Fibroblast of lung (primary cell): ENCODE measurements around the gene TSPAN18.

Experiments used
- EZH2 ChIP-seq: IDR thresholded peaks from 2 replicates; pipeline ENCODE4 v1.5.1; 2012; ENCODE audit warnings: low read length, control low read depth, mild to moderate bottlenecking; ENCODE audit errors: missing control alignments
- TF ChIP-seq, protein P1 (sequence below), 2 donors: IDR thresholded peaks in 1 of 2; conservative IDR thresholded peaks in 1 of 2; 1 replicate in 1 of 2; 2 replicates in 1 of 2; pipeline ENCODE4 v1.5.1; 2011 to 2012; ENCODE audit warnings: low read length in 2 of 2, control low read depth in 1 of 2, inconsistent platforms in 1 of 2, low read depth in 1 of 2, mild to moderate bottlenecking in 1 of 2

DNA sequence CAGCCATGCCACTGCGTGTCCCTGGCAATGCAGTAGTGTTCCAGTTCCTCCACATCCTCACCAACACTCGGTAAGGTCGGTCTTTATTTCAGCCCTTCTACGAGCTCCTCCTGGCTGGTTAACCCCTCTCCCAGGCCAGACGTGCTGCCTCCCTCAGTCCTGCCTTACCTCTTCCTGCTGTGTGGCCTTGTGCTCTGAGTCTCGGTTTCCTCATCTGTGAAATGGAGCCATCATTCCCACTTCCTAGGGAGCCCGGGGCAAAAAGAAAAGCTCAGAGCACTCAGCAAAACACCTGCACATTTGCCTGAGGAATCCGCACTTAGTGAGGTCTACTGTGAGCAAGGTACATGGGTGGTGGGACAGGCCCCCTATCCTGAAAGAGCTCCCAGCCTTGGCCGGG lies 214.1 kb downstream of the TSPAN18 start:
- TF ChIP-seq, protein P1, sequence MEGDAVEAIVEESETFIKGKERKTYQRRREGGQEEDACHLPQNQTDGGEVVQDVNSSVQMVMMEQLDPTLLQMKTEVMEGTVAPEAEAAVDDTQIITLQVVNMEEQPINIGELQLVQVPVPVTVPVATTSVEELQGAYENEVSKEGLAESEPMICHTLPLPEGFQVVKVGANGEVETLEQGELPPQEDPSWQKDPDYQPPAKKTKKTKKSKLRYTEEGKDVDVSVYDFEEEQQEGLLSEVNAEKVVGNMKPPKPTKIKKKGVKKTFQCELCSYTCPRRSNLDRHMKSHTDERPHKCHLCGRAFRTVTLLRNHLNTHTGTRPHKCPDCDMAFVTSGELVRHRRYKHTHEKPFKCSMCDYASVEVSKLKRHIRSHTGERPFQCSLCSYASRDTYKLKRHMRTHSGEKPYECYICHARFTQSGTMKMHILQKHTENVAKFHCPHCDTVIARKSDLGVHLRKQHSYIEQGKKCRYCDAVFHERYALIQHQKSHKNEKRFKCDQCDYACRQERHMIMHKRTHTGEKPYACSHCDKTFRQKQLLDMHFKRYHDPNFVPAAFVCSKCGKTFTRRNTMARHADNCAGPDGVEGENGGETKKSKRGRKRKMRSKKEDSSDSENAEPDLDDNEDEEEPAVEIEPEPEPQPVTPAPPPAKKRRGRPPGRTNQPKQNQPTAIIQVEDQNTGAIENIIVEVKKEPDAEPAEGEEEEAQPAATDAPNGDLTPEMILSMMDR (conservative IDR thresholded peaks at IDR 0.05 in 1 of 2, IDR thresholded peaks at IDR 0.05 in 1 of 2; ENCODE audit: low read depth in 1 of 2, low read length in 2 of 2), result no peak
- no peak for TF ChIP-seq EZH2
